Caco-2 (cell line): ENCODE results near the gene IFIH1. TPM values are rescaled to one million over a fixed set of nuclear protein-coding genes. Genes with fewer than 3 reads are reported as not detected.

Experiments
- BruUV-seq: library from RNA; stranded (reverse); fragments of 400-500 nt; replicated peaks from 2 replicates; lab custom pipeline; 2021; lab: Mats Ljungman, UMichigan
- CTCF ChIA-PET: fragments of 300-600 bp; sonication (Branson Sonifier 250); formaldehyde crosslinking; loops from one replicate; lab custom pipeline; 2022; ENCODE audit warnings: antibody characterized with exemption; lab: Charles Lee
- POLR2A ChIA-PET: fragments of 300-600 bp; sonication (Branson Sonifier 250); formaldehyde crosslinking; loops from one replicate; lab custom pipeline; 2022; ENCODE audit warnings: antibody characterized with exemption; lab: Charles Lee
- DNase-seq, 2 experiments: peaks; one replicate each; pipeline versions ENCODE4 v3.0.0 to v3.0.0-alpha.2; 2020 to 2022
- H3K27me3 ChIP-seq: replicated peaks from 2 replicates; pipeline ENCODE4 v1.6.0; 2011; ENCODE audit warnings: low read length; ENCODE audit not compliant: control insufficient read depth, insufficient read depth
- H3K36me3 ChIP-seq: 2 replicates; pipeline ENCODE4 v1.5.1; 2011; ENCODE audit warnings: low read length; ENCODE audit not compliant: control insufficient read depth, insufficient read depth
- H3K4me1 ChIP-seq: fragments of 250-450 bp; sonication (Bioruptor Pico); 2 replicates; pipeline ENCODE4 v1.5.1; 2020; ENCODE audit warnings: mild to moderate bottlenecking
- H3K4me3 ChIP-seq: 2 replicates; pipeline ENCODE4 v1.5.1; 2011; ENCODE audit warnings: low read depth, mild to moderate bottlenecking, control low read depth, low read length
- H3K9me3 ChIP-seq: fragments of 250-450 bp; sonication (Bioruptor Pico); 2 replicates; pipeline ENCODE4 v1.5.1; 2020; ENCODE audit warnings: mild to moderate bottlenecking, moderate library complexity
- H3K27ac Mint-ChIP-seq: one replicate; pipeline ENCODE4 v1.8.0; 2022; ENCODE audit warnings: mixed read lengths; ENCODE audit not compliant: unreplicated experiment
- H3K27me3 Mint-ChIP-seq: one replicate; pipeline ENCODE4 v1.8.0; 2022; ENCODE audit warnings: mixed read lengths; ENCODE audit not compliant: insufficient read depth, unreplicated experiment
- H3K36me3 Mint-ChIP-seq: one replicate; pipeline ENCODE4 v1.8.0; 2022; ENCODE audit warnings: mild to moderate bottlenecking, mixed read lengths; ENCODE audit not compliant: insufficient read depth, unreplicated experiment
- H3K4me1 Mint-ChIP-seq: one replicate; pipeline ENCODE4 v1.8.0; 2022; ENCODE audit warnings: low read depth, mixed read lengths; ENCODE audit not compliant: unreplicated experiment
- H3K4me3 Mint-ChIP-seq: one replicate; pipeline ENCODE4 v1.8.0; 2022; ENCODE audit warnings: mild to moderate bottlenecking, moderate library complexity, mixed read lengths; ENCODE audit not compliant: unreplicated experiment
- H3K9me3 Mint-ChIP-seq: one replicate; pipeline ENCODE4 v1.8.0; 2022; ENCODE audit warnings: mixed read lengths; ENCODE audit not compliant: unreplicated experiment
- intact Hi-C: fragments of 100-400 bp; cut with micrococcal nuclease; formaldehyde crosslinking; loops from one replicate; pipeline ENCODE4 v1.10.0; 2022; ENCODE audit not compliant: unreplicated experiment
- total RNA-seq: library from RNA; stranded (reverse); gene quantifications from 2 replicates; pipeline ENCODE4 v1.2.3, GENCODE V29; 2022
- TF ChIP-seq, protein P1 (sequence below), 2 experiments: fragments of 200-600 bp in 1 of 2; IDR thresholded peaks; 1 replicate in 1 of 2; 2 replicates in 1 of 2; pipeline versions ENCODE4 v1.5.1 to v1.8.0; 2011 to 2022; ENCODE audit warnings: antibody characterized with exemption in 1 of 2, control low read depth in 1 of 2, inconsistent platforms in 1 of 2, low read depth in 1 of 2, low read length in 1 of 2, mild to moderate bottlenecking in 1 of 2, moderate library complexity in 1 of 2; ENCODE audit not compliant: insufficient read depth in 1 of 2, severe bottlenecking in 1 of 2, unreplicated experiment in 1 of 2

IFIH1 gene
- total RNA-seq, 1 experiment from 2014 or later: 3.4 TPM

- no peaks in the 10 kb centered on the region for H3K36me3 ChIP-seq
- Mint-ChIP-seq H3K4me3 (no peak overlapping the region), H3K4me1 (no peaks in the 10 kb centered on the region), H3K27ac (no peak overlapping the region), H3K36me3 (no peaks in the 10 kb centered on the region), H3K9me3 (no peaks in the 10 kb centered on the region), H3K27me3 (peaks cover 15% of the 10 kb centered on the region)
- TF ChIP-seq, protein P1, sequence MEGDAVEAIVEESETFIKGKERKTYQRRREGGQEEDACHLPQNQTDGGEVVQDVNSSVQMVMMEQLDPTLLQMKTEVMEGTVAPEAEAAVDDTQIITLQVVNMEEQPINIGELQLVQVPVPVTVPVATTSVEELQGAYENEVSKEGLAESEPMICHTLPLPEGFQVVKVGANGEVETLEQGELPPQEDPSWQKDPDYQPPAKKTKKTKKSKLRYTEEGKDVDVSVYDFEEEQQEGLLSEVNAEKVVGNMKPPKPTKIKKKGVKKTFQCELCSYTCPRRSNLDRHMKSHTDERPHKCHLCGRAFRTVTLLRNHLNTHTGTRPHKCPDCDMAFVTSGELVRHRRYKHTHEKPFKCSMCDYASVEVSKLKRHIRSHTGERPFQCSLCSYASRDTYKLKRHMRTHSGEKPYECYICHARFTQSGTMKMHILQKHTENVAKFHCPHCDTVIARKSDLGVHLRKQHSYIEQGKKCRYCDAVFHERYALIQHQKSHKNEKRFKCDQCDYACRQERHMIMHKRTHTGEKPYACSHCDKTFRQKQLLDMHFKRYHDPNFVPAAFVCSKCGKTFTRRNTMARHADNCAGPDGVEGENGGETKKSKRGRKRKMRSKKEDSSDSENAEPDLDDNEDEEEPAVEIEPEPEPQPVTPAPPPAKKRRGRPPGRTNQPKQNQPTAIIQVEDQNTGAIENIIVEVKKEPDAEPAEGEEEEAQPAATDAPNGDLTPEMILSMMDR (IDR thresholded peaks at IDR 0.05; ENCODE audit: insufficient read depth in 1 of 2, low read depth in 1 of 2, low read length in 1 of 2, severe bottlenecking in 1 of 2, unreplicated experiment in 1 of 2): no peak
- H3K27me3 ChIP-seq: no peaks in the 10 kb centered on the region
- BruUV-seq: no TSS peak
- no peaks in the 10 kb centered on the region for H3K9me3 ChIP-seq
- intact Hi-C loops: no loop called here
- no peak overlapping the region for H3K4me3 ChIP-seq
- DNase-seq: no peak
- no peaks in the 10 kb centered on the region for H3K4me1 ChIP-seq
- ChIA-PET CTCF (interaction anchor here (0.6 to 3.5 kb wide), 3 partner anchors 77 to 882 kb away, joined by 3 to 43 read pairs (median 9); no protein-coding TSS in a partner anchor), POLR2A (no interaction called here)
These were observed 98.1 kb downstream of the IFIH1 start for GRCh38 chr2:162220368-162220767.

- H3K4me1 ChIP-seq: no peaks in the 10 kb centered on the region
- CTCF ChIA-PET: interaction anchor here (3.5 kb wide), 1 partner anchor 78 kb away, joined by 43 read pairs; no protein-coding TSS in a partner anchor
- no peaks in the 10 kb centered on the region for H3K9me3 ChIP-seq
- H3K9me3 Mint-ChIP-seq: no peaks in the 10 kb centered on the region
- no peak overlapping the region for H3K4me3 Mint-ChIP-seq
- H3K36me3 ChIP-seq: no peaks in the 10 kb centered on the region
- no peaks in the 10 kb centered on the region for H3K36me3 Mint-ChIP-seq
- no peaks in the 10 kb centered on the region for H3K27me3 ChIP-seq
- DNase-seq: no peak
- TF ChIP-seq, protein P1 (IDR thresholded peaks at IDR 0.05; ENCODE audit: insufficient read depth in 1 of 2, low read depth in 1 of 2, low read length in 1 of 2, severe bottlenecking in 1 of 2, unreplicated experiment in 1 of 2): no peak
- BruUV-seq: no TSS peak
- POLR2A ChIA-PET: interaction anchor here (0.8 kb wide), 1 partner anchor 93 kb away, joined by 3 read pairs; no protein-coding TSS in a partner anchor
- no peak overlapping the region for H3K4me3 ChIP-seq
- peaks cover 15% of the 10 kb centered on the region for H3K27me3 Mint-ChIP-seq
- no peak overlapping the region for H3K27ac Mint-ChIP-seq
- intact Hi-C loops: no loop called here
- H3K4me1 Mint-ChIP-seq: no peaks in the 10 kb centered on the region
These were observed 99.1 kb downstream of the IFIH1 start for GRCh38 chr2:162219426-162219825.

- intact Hi-C loops: no loop called here
- Mint-ChIP-seq H3K36me3 (no peaks in the 10 kb centered on the region), H3K4me1 (no peaks in the 10 kb centered on the region), H3K9me3 (no peaks in the 10 kb centered on the region), H3K27me3 (peaks cover 12% of the 10 kb centered on the region), H3K27ac (no peak overlapping the region), H3K4me3 (no peak overlapping the region)
- CTCF ChIA-PET: interaction anchor here (1.1 kb wide), 1 partner anchor 80 kb away, joined by 3 read pairs; no protein-coding TSS in a partner anchor
- no peaks in the 10 kb centered on the region for H3K9me3 ChIP-seq
- H3K27me3 ChIP-seq: no peaks in the 10 kb centered on the region
- no peaks in the 10 kb centered on the region for H3K4me1 ChIP-seq
- H3K4me3 ChIP-seq: no peak overlapping the region
- POLR2A ChIA-PET: no interaction called here
- no TSS peak for BruUV-seq
- DNase-seq: no peak
- TF ChIP-seq, protein P1 (IDR thresholded peaks at IDR 0.05; ENCODE audit: insufficient read depth in 1 of 2, low read depth in 1 of 2, low read length in 1 of 2, severe bottlenecking in 1 of 2, unreplicated experiment in 1 of 2): no peak
- H3K36me3 ChIP-seq: no peaks in the 10 kb centered on the region
These were observed 100.9 kb downstream of the IFIH1 start for GRCh38 chr2:162217598-162217997.

Other genes starting within 250 kb of the IFIH1 start
- gene DPP4, start 244.5 kb downstream of the IFIH1 start, total RNA-seq: 190 and 199 TPM in 2 replicates
- not detected in 2 replicates for gene GCG, start 166.4 kb downstream of the IFIH1 start, total RNA-seq
- not detected in 2 replicates for gene FAP, start 75.2 kb downstream of the IFIH1 start, total RNA-seq
- gene GCA, start 25.4 kb upstream of the IFIH1 start, total RNA-seq: 29.2 and 29.4 TPM in 2 replicates